ENCODE results near the gene FTO. TPM values are rescaled to one million over a fixed set of nuclear protein-coding genes. Genes with fewer than 3 reads are reported as not detected.

FTO gene
- total RNA-seq, 4 donors from 2014 or later = 102 to 138 (median 130) TPM

DNA sequence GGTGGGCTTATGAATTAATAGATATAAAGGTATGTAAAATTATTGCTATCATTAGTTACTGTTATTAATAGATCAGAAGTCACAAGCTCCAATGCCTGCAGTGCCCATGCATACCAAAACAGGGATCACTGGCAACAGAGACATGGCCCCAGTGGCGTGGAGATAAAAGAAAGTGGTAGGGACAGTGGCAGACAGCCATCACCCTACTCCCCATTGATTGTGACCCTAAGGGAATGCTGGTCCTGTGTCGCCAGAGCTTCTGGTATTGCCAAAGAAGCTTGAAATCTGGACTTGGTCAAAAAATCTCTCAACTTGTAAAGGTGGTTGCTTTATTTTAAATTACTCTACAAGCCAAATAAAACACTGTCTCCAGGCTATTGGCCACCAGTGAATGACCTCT is 303.5 kb downstream of the FTO start:
- TF ChIP-seq POLR2AphosphoS5 (IDR thresholded peaks at IDR 0.05) (no peak), POLR2A (IDR thresholded peaks at IDR 0.05) (no peak), EP300 (IDR thresholded peaks at IDR 0.05) (no peak)
- TF ChIP-seq, protein P1, sequence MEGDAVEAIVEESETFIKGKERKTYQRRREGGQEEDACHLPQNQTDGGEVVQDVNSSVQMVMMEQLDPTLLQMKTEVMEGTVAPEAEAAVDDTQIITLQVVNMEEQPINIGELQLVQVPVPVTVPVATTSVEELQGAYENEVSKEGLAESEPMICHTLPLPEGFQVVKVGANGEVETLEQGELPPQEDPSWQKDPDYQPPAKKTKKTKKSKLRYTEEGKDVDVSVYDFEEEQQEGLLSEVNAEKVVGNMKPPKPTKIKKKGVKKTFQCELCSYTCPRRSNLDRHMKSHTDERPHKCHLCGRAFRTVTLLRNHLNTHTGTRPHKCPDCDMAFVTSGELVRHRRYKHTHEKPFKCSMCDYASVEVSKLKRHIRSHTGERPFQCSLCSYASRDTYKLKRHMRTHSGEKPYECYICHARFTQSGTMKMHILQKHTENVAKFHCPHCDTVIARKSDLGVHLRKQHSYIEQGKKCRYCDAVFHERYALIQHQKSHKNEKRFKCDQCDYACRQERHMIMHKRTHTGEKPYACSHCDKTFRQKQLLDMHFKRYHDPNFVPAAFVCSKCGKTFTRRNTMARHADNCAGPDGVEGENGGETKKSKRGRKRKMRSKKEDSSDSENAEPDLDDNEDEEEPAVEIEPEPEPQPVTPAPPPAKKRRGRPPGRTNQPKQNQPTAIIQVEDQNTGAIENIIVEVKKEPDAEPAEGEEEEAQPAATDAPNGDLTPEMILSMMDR (IDR thresholded peaks at IDR 0.05) = no peak
- no peaks in the 10 kb centered on the region for H3K27me3 ChIP-seq
- ATAC-seq = no peak

GRCh38 chr16:54009464-54010176 is 305.7 kb downstream of the FTO start:
- ATAC-seq = no peak
- no peaks in the 10 kb centered on the region for H3K4me1 ChIP-seq
- no peak overlapping the region for H3K27ac ChIP-seq
- H3K36me3 ChIP-seq = peaks cover 0 to 21% of the 10 kb centered on the region in 2 donors
- TF ChIP-seq POLR2AphosphoS5 (IDR thresholded peaks at IDR 0.05) (no peak), EP300 (IDR thresholded peaks at IDR 0.05) (no peak), POLR2A (IDR thresholded peaks at IDR 0.05) (no peak)
- TF ChIP-seq, protein P1 (IDR thresholded peaks at IDR 0.05) = no peak
- H3K27me3 ChIP-seq = no peaks in the 10 kb centered on the region
- H3K4me3 ChIP-seq = no peak overlapping the region
- H3K9me3 ChIP-seq = peaks cover 0 to 10% (median 0%) of the 10 kb centered on the region in 3 donors
- 94 to 95% methylated on average over 6 to 8 of the region's 9 CpGs for WGBS, 2 donors (ENCODE audit: low coverage in 1 of 2)

More for the DNA sequence above, 303.5 kb downstream of the FTO start:
- H3K4me1 ChIP-seq = no peaks in the 10 kb centered on the region
- H3K4me3 ChIP-seq = no peak overlapping the region
- H3K9me3 ChIP-seq = peaks cover 0 to 6% (median 0%) of the 10 kb centered on the region in 3 donors
- 89 to 100% methylated on average over 1 to 2 of the region's 2 CpGs for WGBS, 2 donors (ENCODE audit: low coverage in 1 of 2)
- H3K27ac ChIP-seq = no peak overlapping the region
- H3K36me3 ChIP-seq = peaks cover 0 to 20% of the 10 kb centered on the region in 2 donors

DNA sequence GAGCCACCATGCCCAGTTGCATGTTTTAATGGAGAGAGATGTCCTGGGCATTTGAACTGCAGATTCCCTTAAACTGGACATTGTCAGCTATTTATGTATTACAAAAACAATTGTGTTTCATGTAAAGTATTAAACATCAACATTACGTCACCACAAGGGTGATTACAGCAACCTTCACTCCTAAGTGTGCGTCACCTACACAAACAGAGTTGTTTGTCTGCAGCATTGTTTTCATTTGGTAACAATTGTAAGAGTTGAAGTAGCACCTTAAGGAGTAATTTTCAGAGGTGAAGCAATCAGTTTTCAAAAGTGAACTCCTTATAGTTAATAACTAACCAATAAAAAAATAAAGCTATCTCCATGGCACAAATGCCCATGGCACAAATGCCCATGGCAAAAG is 311.2 kb downstream of the FTO start:
- Histone ChIP-seq H3K27me3 (no peaks in the 10 kb centered on the region), H3K36me3 (peaks cover 0 to 12% of the 10 kb centered on the region in 2 donors), H3K27ac (no peak overlapping the region), H3K4me1 (no peaks in the 10 kb centered on the region), H3K4me3 (no peak overlapping the region), H3K9me3 (peaks cover 0 to 10% (median 0%) of the 10 kb centered on the region in 3 donors)
- no peak for ATAC-seq
- WGBS, 2 donors (ENCODE audit: low coverage in 1 of 2) = 100% methylated on average over 2 of the region's 2 CpGs
- TF ChIP-seq POLR2AphosphoS5 (IDR thresholded peaks at IDR 0.05) = no peak
- no peak for TF ChIP-seq POLR2A (IDR thresholded peaks at IDR 0.05)
- TF ChIP-seq, protein P1 (IDR thresholded peaks at IDR 0.05) = no peak
- no peak for TF ChIP-seq EP300 (IDR thresholded peaks at IDR 0.05)

GRCh38 chr16:54022362-54022761 is 318.4 kb downstream of the FTO start:
- 58 to 100% methylated on average over 1 of the region's 1 CpG for WGBS, 2 donors (ENCODE audit: low coverage in 1 of 2)

More at GRCh38 chr16:54022362-54022761, 318.4 kb downstream of the FTO start:
- Histone ChIP-seq H3K36me3 (no peaks in the 10 kb centered on the region), H3K27me3 (no peaks in the 10 kb centered on the region), H3K4me1 (no peaks in the 10 kb centered on the region), H3K9me3 (no peaks in the 10 kb centered on the region), H3K4me3 (no peak overlapping the region), H3K27ac (no peak overlapping the region)
- no peak for ATAC-seq
- TF ChIP-seq, protein P1 (IDR thresholded peaks at IDR 0.05) = no peak
- TF ChIP-seq EP300 (IDR thresholded peaks at IDR 0.05) = no peak
- no peak for TF ChIP-seq POLR2A (IDR thresholded peaks at IDR 0.05)
- no peak for TF ChIP-seq POLR2AphosphoS5 (IDR thresholded peaks at IDR 0.05)
